ENCODE results near the gene LAMB1. TPM values are rescaled to one million over a fixed set of nuclear protein-coding genes. Genes with fewer than 3 reads are reported as not detected.
A peak's percentile ranks its signal among the peaks of the same experiment; 100 is the strongest.

The LAMB1 gene
- total and polyA plus RNA-seq, 2 of the 13 experiments (the other 11 are each of a cell fraction or from before 2014, with no cell fraction given), result 109 to 124 TPM

- 0 out of 2 replicates have a peak, but pooled peaks have one; percentile 45 for TF ChIP-seq ZNF512B (CRISPR knock-in tag; IDR thresholded peaks at IDR 0.05; ENCODE audit: borderline replicate concordance)
- TF ChIP-seq POLR2AphosphoS2 (IDR thresholded peaks at IDR 0.05; ENCODE audit: low read depth, low read length), result no peak
- peak; percentile 54; the same call in 1 of the 2 replicates for TF ChIP-seq FOXC1 (CRISPR knock-in tag; IDR thresholded peaks at IDR 0.05; ENCODE audit: borderline replicate concordance)
- TF ChIP-seq ZBTB40 (IDR thresholded peaks at IDR 0.05), result peak; percentile 75
- TF ChIP-seq ZBTB40 (CRISPR knock-in tag; IDR thresholded peaks at IDR 0.05), result peak; percentile 98
- peak; percentile 74; the same call in 1 of the 2 replicates for TF ChIP-seq ZNF614 (CRISPR knock-in tag; IDR thresholded peaks at IDR 0.05; ENCODE audit: borderline replicate concordance)
- no peak for TF ChIP-seq NFIB (CRISPR knock-in tag; IDR thresholded peaks at IDR 0.05; ENCODE audit: borderline replicate concordance)
- TF ChIP-seq ZBTB38 (CRISPR knock-in tag; IDR thresholded peaks at IDR 0.05), result no peak
- TF ChIP-seq RAD21 (CRISPR knock-in tag; IDR thresholded peaks at IDR 0.05), result no peak
- TF ChIP-seq ZNF17 (CRISPR knock-in tag; IDR thresholded peaks at IDR 0.05), result no peak
- no peak for TF ChIP-seq XBP1 (CRISPR knock-in tag; IDR thresholded peaks at IDR 0.05)
- TF ChIP-seq TCF12 (IDR thresholded peaks at IDR 0.05), result no peak
- no peak for TF ChIP-seq TCF12 (CRISPR knock-in tag; IDR thresholded peaks at IDR 0.05)
- TF ChIP-seq HIVEP1 (CRISPR knock-in tag; IDR thresholded peaks at IDR 0.05), result no peak
- peak; percentile 84; the same call in 1 of the 2 replicates for TF ChIP-seq ZNF710 (CRISPR knock-in tag; IDR thresholded peaks at IDR 0.05; ENCODE audit: borderline replicate concordance)
- TF ChIP-seq MXD3 (CRISPR knock-in tag; IDR thresholded peaks at IDR 0.05), result no peak
Observed at GRCh38 chr7:107972075-107972482, 30.9 kb downstream of the LAMB1 start (continued).

Data from HepG2 (cell line).